ENCODE results near the gene ADAMTS6.

DNA sequence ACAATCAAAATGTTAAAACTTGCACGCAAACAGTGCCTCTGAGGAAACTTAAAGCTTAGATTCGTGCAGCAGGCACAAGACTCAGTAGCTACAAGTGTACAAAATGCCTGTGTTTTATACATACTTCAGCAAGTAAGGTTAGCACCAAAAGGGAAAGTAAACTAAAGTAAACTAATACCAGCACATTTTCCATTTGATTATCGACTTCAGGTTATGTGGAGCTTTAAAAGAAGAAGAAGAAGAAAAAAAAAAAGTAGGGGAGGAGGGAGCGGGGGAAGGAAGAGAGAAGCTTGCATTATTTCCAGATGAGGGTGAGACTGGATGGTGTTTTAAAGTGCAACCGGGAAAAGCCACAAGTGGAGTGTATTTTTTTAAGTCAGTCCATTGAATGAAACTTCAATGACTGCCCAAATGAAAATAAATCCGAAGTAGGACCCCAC, 596 bp upstream of the ADAMTS6 start:
- TF ChIP-seq KLF6 (CRISPR knock-in tag; IDR thresholded peaks at IDR 0.05) (no peak), ZNF747 (CRISPR knock-in tag; IDR thresholded peaks at IDR 0.05; ENCODE audit: borderline replicate concordance) (no peak), POLR2AphosphoS5 (IDR thresholded peaks at IDR 0.05; ENCODE audit: low read depth, low read length) (no peak), EP300 (IDR thresholded peaks at IDR 0.05; ENCODE audit: low read depth in 2 of 2, low read length in 2 of 2) (no peak), EP300 (CRISPR knock-in tag; IDR thresholded peaks at IDR 0.05; ENCODE audit: borderline replicate concordance) (no peak), NR2F6 (IDR thresholded peaks at IDR 0.05) (no peak), NR2F6 (CRISPR knock-in tag; IDR thresholded peaks at IDR 0.05) (no peak), MEIS2 (CRISPR knock-in tag; IDR thresholded peaks at IDR 0.05) (no peak), ZBTB8A (CRISPR knock-in tag; IDR thresholded peaks at IDR 0.05; ENCODE audit: borderline replicate concordance, low read depth) (no peak), FOXJ3 (CRISPR knock-in tag; IDR thresholded peaks at IDR 0.05; ENCODE audit: borderline replicate concordance) (no peak), MXI1 (IDR thresholded peaks at IDR 0.05; ENCODE audit: borderline replicate concordance, low read depth, low read length) (no peak)
- TF ChIP-seq, protein P1, sequence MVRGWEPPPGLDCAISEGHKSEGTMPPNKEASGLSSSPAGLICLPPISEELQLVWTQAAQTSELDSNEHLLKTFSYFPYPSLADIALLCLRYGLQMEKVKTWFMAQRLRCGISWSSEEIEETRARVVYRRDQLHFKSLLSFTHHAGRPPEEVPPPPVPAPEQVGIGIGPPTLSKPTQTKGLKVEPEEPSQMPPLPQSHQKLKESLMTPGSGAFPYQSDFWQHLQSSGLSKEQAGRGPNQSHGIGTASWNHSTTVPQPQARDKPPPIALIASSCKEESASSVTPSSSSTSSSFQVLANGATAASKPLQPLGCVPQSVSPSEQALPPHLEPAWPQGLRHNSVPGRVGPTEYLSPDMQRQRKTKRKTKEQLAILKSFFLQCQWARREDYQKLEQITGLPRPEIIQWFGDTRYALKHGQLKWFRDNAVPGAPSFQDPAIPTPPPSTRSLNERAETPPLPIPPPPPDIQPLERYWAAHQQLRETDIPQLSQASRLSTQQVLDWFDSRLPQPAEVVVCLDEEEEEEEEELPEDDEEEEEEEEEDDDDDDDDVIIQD (CRISPR knock-in tag; IDR thresholded peaks at IDR 0.05; ENCODE audit: low read depth) = no peak
- TF ChIP-seq, protein P2, sequence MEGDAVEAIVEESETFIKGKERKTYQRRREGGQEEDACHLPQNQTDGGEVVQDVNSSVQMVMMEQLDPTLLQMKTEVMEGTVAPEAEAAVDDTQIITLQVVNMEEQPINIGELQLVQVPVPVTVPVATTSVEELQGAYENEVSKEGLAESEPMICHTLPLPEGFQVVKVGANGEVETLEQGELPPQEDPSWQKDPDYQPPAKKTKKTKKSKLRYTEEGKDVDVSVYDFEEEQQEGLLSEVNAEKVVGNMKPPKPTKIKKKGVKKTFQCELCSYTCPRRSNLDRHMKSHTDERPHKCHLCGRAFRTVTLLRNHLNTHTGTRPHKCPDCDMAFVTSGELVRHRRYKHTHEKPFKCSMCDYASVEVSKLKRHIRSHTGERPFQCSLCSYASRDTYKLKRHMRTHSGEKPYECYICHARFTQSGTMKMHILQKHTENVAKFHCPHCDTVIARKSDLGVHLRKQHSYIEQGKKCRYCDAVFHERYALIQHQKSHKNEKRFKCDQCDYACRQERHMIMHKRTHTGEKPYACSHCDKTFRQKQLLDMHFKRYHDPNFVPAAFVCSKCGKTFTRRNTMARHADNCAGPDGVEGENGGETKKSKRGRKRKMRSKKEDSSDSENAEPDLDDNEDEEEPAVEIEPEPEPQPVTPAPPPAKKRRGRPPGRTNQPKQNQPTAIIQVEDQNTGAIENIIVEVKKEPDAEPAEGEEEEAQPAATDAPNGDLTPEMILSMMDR (CRISPR knock-in tag; IDR thresholded peaks at IDR 0.05) = no peak
